GM18909 (cell line): ENCODE measurements around the gene SKA2.
"Not testable (repeated sequence)": the region's sequence is repeated elsewhere in the genome, so short reads cannot be mapped to it uniquely, and the experiment has no call there.

ENCODE experiments used
- ATAC-seq: cut with Tn5 transposase; IDR thresholded peaks from one replicate; pipeline ENCODE4 v1.9.1; 2021; ENCODE audit warnings: mild to moderate bottlenecking; ENCODE audit not compliant: unreplicated experiment, poor library complexity

Gene SKA2

GRCh38 chr17:59106463-59107305, 48.3 kb downstream of the SKA2 start, which contains the start of gene TRIM37:
Gene TRIM37, minus strand, starts transcription at chr17:59106880. Its CDS starts 419 bp downstream, at chr17:59106461.
- ATAC-seq, result peak; percentile 95

DNA sequence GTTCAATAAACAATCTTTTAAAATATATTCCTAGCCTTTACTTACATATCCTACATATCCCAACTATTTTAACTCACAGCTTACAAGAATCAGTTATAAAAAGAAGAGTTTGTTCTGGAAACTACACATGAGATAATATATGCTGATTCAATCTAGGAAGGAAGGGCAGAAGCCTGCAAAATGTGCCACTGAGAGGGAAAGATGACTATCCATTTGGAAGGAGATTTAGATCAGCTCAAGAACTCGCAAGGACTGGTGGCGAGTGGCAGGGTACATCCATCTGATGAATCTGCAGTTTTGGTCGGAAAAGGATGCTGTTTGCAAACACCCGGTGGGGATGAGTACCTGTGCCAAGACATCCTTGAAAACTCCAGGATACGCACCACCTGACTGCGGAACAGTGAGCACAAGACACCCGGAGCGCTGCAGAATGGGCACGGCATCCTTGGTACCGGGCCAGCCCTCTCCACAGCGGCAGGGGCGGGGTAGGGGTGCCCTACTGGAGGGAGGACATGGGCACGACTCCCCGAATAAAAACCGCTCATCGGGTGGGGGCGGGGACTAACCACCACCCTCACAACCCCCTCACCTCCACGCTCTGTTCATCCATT, 49.0 kb downstream of the SKA2 start:
- ATAC-seq, result peak; percentile 24

GRCh38 chr17:59101178-59101577, 53.8 kb downstream of the SKA2 start:
- no peak for ATAC-seq

- ATAC-seq, result no peak
These were observed 57.1 kb downstream of the SKA2 start for GRCh38 chr17:59097876-59098275.

DNA sequence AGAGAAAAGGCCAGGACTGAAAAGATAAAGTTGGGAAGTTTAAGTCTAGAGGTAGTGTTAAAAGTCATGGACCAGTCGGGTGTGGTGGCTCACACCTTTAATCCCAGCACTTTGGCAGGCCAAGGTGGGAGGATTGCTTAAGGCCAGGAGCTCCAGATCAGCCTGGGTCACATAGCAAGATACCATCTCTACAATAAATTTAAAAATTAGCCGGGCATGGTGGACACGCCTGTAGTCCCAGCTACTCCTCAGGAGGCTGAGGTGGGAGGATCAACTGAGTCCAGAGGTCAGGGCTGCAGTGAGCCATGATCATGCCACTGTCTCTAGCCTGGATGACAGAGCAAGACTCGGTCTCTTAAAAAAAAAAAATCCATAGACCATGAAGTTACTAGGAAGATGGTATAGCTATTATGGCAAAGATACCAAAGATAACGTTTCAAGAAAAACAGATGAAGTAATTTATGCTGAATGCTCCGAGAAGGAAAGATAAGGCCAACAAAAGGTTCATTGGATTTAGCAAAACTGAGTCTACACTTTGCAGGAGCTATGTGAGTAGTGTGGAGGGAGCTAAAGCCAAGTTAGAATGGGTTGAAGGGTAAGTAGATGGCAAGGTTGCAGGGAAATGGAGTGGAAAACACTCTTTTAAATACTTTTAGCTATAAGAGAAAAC, 60.0 kb downstream of the SKA2 start:
- ATAC-seq, result no peak

GRCh38 chr17:59093702-59094231, 61.2 kb downstream of the SKA2 start:
- no peak for ATAC-seq

DNA sequence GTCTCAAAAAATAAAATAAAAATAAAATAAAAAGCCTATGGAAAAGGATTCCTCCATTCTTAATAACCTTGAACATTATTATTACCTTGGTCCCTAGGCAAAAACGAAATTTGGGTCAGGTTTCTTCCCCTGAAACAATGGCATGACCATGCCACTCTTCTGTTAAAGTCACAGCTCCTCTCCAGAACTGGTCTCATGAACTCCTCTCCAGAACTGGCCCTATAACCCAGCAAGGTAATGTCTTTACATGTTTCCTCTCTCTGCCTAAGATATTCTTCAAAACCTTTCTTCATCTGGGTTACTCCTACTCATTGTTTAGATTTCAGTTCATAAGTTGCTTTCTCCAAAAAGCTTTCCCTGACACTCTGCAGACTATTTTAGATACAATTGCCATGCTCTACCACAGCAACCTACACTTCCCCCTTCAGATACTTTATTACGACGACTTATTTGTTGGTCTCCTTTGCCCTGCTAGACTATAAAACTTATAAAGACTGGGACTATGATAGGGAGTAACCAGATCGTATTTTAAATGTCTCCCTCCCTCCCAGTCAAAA, 61.8 kb downstream of the SKA2 start:
- ATAC-seq, result no peak

DNA sequence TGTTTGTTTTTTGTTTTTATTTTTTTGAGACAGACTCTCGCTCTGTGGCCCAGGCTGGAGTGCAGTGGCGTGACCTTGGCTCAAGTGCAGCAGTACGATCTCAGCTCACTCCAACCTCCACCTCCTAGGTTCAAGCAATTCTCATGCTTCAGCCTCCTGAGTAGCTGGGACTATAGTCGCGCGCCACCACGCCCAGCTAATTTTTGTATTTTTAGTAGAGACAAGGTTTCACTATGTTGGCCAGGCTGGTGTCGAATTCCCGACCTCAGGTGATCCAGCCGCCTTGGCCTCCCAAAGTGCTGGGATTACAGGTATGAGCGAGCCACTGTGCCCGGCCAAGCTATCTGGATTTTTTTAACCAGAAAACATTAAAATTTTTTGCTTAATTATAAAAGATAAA, 64.4 kb downstream of the SKA2 start:
- not testable (repeated sequence) for ATAC-seq

GRCh38 chr17:59084154-59084553, 70.8 kb downstream of the SKA2 start:
- ATAC-seq, result no peak

DNA sequence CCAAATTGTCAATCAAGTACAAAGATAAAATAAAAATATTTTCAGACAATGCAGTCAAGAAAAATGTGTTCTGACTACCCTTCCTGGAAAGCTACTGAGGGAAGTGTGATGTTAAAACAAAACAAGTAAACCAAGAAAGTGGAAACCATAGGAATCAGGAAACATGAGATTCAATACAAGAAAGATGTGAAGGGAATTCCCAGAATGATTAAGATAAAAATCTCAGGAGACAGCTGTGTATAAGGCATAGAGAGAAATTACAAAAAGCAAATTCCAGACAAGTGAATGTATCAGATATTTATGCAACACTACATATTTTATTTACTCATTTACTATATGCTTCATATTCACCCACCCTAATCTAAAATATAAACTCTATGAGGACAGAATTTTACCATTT, 80.5 kb downstream of the SKA2 start:
- ATAC-seq, result no peak

GRCh38 chr17:59073972-59074371, 81.0 kb downstream of the SKA2 start:
- no peak for ATAC-seq

DNA sequence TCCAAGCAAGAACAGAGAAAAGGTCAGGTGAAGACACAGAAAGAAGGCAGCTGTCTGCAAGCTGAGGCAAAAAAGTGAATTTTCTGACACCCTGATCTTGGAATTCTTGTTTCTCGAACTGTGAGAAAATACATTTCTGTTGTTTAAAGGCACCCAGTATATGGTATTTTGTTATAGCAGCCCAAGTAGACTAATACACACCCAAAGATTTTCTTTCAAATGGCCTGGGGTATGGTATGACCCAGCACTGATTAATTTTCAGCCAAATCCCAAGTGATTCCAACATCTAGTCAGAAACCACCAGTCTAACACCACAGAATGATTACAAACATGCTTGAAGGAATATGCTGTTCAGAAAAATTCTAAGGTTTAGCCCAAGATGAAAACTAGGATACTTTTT, 85.1 kb downstream of the SKA2 start:
- ATAC-seq, result no peak

DNA sequence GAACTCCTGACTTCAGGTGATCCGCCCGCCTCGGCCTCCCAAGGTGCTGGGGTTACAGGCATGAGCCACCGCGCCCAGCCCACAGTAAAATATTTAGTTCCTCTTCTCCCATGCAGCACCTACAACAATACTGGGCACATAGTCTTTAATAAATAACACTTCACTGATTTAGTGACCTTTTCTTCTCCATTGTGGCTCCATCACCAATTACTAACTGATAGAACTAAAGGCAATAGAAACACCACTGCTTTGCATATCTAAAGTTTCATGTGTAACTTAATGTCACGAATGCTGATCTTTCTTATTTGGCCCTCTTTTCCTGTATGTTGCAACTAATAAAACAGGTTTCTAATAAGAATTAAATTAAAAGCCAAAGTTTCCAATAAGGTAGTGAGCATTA, 87.2 kb downstream of the SKA2 start:
- ATAC-seq, result peak; percentile 70

DNA sequence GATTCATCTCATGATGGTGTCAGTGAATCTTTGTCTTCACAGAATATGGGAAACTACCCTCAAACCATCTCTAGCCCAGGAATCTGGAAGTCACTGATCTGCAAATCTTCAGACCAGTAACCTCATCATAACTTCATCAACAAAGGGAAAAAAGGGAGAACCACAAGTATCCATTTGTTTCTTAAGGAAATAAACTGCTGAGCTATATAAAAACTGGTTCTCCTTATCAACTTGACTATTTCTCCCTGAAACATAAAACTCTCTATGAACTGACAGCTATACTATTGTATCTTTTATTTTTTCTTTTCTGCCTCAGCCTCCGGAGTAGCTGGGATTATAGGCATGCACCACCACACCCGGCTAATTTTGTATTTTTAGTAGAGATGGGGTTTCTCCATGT, 87.6 kb downstream of the SKA2 start:
- no peak for ATAC-seq

DNA sequence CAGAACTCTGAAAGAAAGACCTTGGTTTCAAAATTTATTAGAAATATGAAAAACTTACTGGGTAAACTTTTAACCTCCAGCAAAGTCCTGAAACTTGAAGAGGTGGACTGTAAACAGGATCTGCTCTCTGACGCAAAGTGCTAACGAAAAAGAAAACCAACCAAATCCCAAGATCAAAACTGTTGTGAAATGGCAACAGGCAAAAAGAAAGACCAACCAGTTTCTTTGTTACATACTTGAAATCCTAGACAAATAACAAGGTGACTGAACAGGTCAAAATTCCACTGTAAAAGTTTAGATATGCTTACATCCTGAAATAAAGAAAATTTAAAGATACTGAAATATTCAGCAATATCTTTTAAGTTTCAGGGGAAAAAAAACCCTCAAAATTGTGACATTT, 92.5 kb downstream of the SKA2 start:
- no peak for ATAC-seq
